ENCODE results near the gene PHACTR1. TPM values are rescaled to one million over a fixed set of nuclear protein-coding genes. Genes with fewer than 3 reads are reported as not detected.
A peak's percentile ranks its signal among the peaks of the same experiment; 100 is the strongest.

The PHACTR1 gene
- total and polyA plus RNA-seq, 9 of the 15 experiments (the other 6 are each of a cell fraction or from before 2014, with no cell fraction given) = 11.5 to 32.6 (median 22.0) TPM

- H4K20me1 ChIP-seq (replicated peaks; ENCODE audit: control insufficient read depth, insufficient read depth, low read length) = no peaks in the 10 kb centered on the region
- H3K9me1 ChIP-seq (ENCODE audit: control insufficient read depth, insufficient read depth, low read length) = no peaks in the 10 kb centered on the region
- intact Hi-C loops (cut with micrococcal nuclease) = no loop called here
- H3K27ac ChIP-seq (ENCODE audit: extremely low read depth, low read depth, low read length) = no peak overlapping the region
- no peak for ATAC-seq
- in situ Hi-C loops (cut with MboI) = no loop called here
- TF ChIP-seq PYGO2 (tag; IDR thresholded peaks at IDR 0.05) = no peak
- TF ChIP-seq CEBPB (tag; IDR thresholded peaks at IDR 0.05) = peak; percentile 49
- TF ChIP-seq MBD2 (IDR thresholded peaks at IDR 0.05; ENCODE audit: borderline replicate concordance, low read depth) = no peak
- TF ChIP-seq, protein P1, sequence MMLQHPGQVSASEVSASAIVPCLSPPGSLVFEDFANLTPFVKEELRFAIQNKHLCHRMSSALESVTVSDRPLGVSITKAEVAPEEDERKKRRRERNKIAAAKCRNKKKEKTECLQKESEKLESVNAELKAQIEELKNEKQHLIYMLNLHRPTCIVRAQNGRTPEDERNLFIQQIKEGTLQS (IDR thresholded peaks at IDR 0.05) = peak; percentile 23; the same call in 1 of the 2 replicates
- TF ChIP-seq, protein P1 (CRISPR knock-in tag; conservative IDR thresholded peaks at IDR 0.05) = no peak
- no peak for TF ChIP-seq ERF (CRISPR knock-in tag; IDR thresholded peaks at IDR 0.05)
- TF ChIP-seq CEBPG (CRISPR knock-in tag; IDR thresholded peaks at IDR 0.05) = no peak
- peak in 1 of 2 experiments; percentile 84; a peak in 2 of 4 replicates for TF ChIP-seq CEBPG (tag; conservative IDR thresholded peaks at IDR 0.05 in 1 of 2, IDR thresholded peaks at IDR 0.05 in 1 of 2)
- TF ChIP-seq, protein P2, sequence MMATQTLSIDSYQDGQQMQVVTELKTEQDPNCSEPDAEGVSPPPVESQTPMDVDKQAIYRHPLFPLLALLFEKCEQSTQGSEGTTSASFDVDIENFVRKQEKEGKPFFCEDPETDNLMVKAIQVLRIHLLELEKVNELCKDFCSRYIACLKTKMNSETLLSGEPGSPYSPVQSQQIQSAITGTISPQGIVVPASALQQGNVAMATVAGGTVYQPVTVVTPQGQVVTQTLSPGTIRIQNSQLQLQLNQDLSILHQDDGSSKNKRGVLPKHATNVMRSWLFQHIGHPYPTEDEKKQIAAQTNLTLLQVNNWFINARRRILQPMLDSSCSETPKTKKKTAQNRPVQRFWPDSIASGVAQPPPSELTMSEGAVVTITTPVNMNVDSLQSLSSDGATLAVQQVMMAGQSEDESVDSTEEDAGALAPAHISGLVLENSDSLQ (IDR thresholded peaks at IDR 0.05) = no peak
- no TSS peak for BruUV-seq (replicated peaks)
- H3K4me2 ChIP-seq (ENCODE audit: insufficient read depth, low read length) = no peak overlapping the region
- no peak overlapping the region for H3K4me3 ChIP-seq
- no peaks in the 10 kb centered on the region for H3K27me3 ChIP-seq (ENCODE audit: control insufficient read depth in 2 of 2, insufficient read depth in 2 of 2, low read length in 2 of 2)
- no peak for FAIRE-seq
- no peaks in the 10 kb centered on the region for H3K4me1 ChIP-seq (replicated peaks in 1 of 2; ENCODE audit: control insufficient read depth in 2 of 2, insufficient read depth in 2 of 2, low read length in 2 of 2)
- POLR2A ChIA-PET = no interaction called here
- no peaks in the 10 kb centered on the region for H3K9me3 ChIP-seq (replicated peaks; ENCODE audit: control insufficient read depth, insufficient read depth, low read depth, low read length)
- DNase-seq (ENCODE audit: extremely low read depth in 1 of 4, low spot score in 3 of 4) = no peak
- CTCF ChIA-PET (ENCODE audit: low intra/inter-chr PET ratio) = no interaction called here
- H3K36me3 ChIP-seq (ENCODE audit: control insufficient read depth, insufficient read depth, low read length) = no peaks in the 10 kb centered on the region
- H3K79me2 ChIP-seq (ENCODE audit: control insufficient read depth, insufficient read depth, low read length) = no peaks in the 10 kb centered on the region
- H2AFZ ChIP-seq (ENCODE audit: low read depth, low read length) = no peak overlapping the region
- 0% methylated on average over 4 of the region's 4 CpGs for WGBS (ENCODE audit: insufficient coverage, low coverage, missing lambda C conversion rate)
- no peak overlapping the region for H3K9ac ChIP-seq (ENCODE audit: insufficient read depth in 1 of 2, low read depth in 2 of 2, low read length in 2 of 2)
Measured at GRCh38 chr6:12802440-12802839, 85.9 kb downstream of the PHACTR1 start.
